Measurements from ENCODE around the gene DNAI4. TPM values are rescaled to one million over a fixed set of nuclear protein-coding genes. Genes with fewer than 3 reads are reported as not detected.

Gene DNAI4
- total RNA-seq, 6 donors from 2014 or later = 7.3 to 32.5 (median 10.3) TPM

DNA sequence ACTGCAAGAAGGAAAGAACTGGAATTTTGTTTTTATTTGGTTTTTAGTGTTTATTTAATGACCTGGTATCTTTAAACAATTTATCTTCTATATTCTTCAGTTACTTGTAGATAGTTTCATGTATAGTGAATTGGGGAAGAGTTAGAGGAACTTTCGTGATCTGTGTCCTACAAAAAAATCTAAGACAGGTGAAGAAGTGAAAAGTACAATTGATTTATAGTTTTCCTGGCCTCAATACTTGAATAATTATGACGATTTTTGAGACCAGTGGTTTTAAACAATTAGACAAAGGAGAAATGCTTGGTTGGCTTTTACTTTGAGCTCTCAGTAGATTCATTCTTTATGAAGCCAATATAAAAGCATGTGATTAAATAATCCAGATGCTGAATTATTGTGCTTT lies 7.6 kb upstream of the DNAI4 start:
- peak overlapping the region in 1 of 4 donors; percentile 98 for H3K27ac ChIP-seq

DNA sequence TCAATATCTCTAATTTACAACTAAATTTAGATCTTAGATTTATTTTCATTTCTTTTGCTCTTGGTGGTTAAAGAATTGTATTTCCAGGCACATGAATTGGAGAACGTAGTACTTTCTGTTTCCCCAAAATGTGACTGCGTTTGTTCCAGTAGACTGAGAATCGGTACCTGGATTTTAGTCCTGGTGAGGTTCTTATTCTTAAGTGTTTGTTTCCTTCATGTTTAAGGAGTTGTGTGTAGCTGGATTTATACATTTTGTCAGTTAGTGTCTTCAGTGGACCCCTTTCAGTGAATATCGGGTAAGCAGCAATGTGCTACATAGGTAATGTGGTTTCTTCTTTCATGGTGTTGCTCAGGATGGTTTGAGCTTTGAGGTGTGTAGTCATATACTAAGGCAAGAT lies 6.9 kb upstream of the DNAI4 start:
- TF ChIP-seq EP300 (IDR thresholded peaks at IDR 0.05) (no peak), POLR2AphosphoS5 (IDR thresholded peaks at IDR 0.05) (no peak), POLR2A (IDR thresholded peaks at IDR 0.05) (no peak)
- TF ChIP-seq, protein P1, sequence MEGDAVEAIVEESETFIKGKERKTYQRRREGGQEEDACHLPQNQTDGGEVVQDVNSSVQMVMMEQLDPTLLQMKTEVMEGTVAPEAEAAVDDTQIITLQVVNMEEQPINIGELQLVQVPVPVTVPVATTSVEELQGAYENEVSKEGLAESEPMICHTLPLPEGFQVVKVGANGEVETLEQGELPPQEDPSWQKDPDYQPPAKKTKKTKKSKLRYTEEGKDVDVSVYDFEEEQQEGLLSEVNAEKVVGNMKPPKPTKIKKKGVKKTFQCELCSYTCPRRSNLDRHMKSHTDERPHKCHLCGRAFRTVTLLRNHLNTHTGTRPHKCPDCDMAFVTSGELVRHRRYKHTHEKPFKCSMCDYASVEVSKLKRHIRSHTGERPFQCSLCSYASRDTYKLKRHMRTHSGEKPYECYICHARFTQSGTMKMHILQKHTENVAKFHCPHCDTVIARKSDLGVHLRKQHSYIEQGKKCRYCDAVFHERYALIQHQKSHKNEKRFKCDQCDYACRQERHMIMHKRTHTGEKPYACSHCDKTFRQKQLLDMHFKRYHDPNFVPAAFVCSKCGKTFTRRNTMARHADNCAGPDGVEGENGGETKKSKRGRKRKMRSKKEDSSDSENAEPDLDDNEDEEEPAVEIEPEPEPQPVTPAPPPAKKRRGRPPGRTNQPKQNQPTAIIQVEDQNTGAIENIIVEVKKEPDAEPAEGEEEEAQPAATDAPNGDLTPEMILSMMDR (IDR thresholded peaks at IDR 0.05) = no peak
- Histone ChIP-seq H3K9me3 (no peaks in the 10 kb centered on the region), H3K4me1 (peaks cover 31 to 61% (median 52%) of the 10 kb centered on the region in 4 donors), H3K27ac (peak overlapping the region; percentile 96 to 99 (median 98)), H3K27me3 (no peaks in the 10 kb centered on the region), H3K4me3 (peak overlapping the region in 3 of 4 donors; percentile 64 to 89 (median 72)), H3K36me3 (no peaks in the 10 kb centered on the region)
- ATAC-seq (ENCODE audit: low FRiP score in 2 of 2) (no peak), DNase-seq (no peak)
- 21% methylated on average over 4 of the region's 4 CpGs for WGBS, 2 donors

More for the DNA sequence above, 7.6 kb upstream of the DNAI4 start:
- no peaks in the 10 kb centered on the region for H3K9me3 ChIP-seq
- DNase-seq (no peak), ATAC-seq (ENCODE audit: low FRiP score in 2 of 2) (no peak)
- H3K4me3 ChIP-seq = no peak overlapping the region
- peaks cover 32 to 60% (median 53%) of the 10 kb centered on the region in 4 donors for H3K4me1 ChIP-seq
- H3K36me3 ChIP-seq = no peaks in the 10 kb centered on the region
- H3K27me3 ChIP-seq = no peaks in the 10 kb centered on the region
- 38 to 45% methylated on average over 2 of the region's 2 CpGs for WGBS, 2 donors
- TF ChIP-seq POLR2A (IDR thresholded peaks at IDR 0.05) = no peak
- no peak for TF ChIP-seq POLR2AphosphoS5 (IDR thresholded peaks at IDR 0.05)
- TF ChIP-seq, protein P1 (IDR thresholded peaks at IDR 0.05) = no peak
- no peak for TF ChIP-seq EP300 (IDR thresholded peaks at IDR 0.05)

DNA sequence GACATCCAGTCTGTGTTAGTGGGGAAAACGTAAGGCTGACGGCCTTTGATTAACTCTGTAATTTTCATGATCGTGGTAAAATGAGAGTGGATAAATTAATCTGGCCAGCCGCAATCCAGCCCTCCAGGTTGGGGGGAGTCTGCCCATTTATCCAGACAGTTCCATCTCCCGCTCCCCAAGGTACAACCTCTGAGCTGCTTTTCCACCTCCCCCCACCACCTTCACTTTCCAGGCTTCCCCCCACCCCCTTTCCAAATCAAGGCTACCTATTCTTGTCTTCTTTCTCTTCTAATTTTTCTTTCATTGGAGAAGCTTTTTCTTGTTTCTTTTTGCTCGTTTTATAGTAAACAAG lies 6.1 kb upstream of the DNAI4 start:
- peak overlapping the region; percentile 96 to 99 (median 98) for H3K27ac ChIP-seq
- peak overlapping the region; percentile 64 to 89 (median 72) for H3K4me3 ChIP-seq
- no peaks in the 10 kb centered on the region for H3K27me3 ChIP-seq
- DNase-seq = no peak
- peaks cover 39 to 63% (median 53%) of the 10 kb centered on the region in 4 donors for H3K4me1 ChIP-seq
- no peaks in the 10 kb centered on the region for H3K36me3 ChIP-seq
- TF ChIP-seq POLR2A (IDR thresholded peaks at IDR 0.05) (no peak), EP300 (IDR thresholded peaks at IDR 0.05) (no peak), POLR2AphosphoS5 (IDR thresholded peaks at IDR 0.05) (no peak)
- TF ChIP-seq, protein P1 (IDR thresholded peaks at IDR 0.05) = no peak
- 0 to 1% methylated on average over 6 of the region's 6 CpGs for WGBS, 2 donors
- ATAC-seq (ENCODE audit: low FRiP score in 2 of 2) = no peak
- no peaks in the 10 kb centered on the region for H3K9me3 ChIP-seq

DNA sequence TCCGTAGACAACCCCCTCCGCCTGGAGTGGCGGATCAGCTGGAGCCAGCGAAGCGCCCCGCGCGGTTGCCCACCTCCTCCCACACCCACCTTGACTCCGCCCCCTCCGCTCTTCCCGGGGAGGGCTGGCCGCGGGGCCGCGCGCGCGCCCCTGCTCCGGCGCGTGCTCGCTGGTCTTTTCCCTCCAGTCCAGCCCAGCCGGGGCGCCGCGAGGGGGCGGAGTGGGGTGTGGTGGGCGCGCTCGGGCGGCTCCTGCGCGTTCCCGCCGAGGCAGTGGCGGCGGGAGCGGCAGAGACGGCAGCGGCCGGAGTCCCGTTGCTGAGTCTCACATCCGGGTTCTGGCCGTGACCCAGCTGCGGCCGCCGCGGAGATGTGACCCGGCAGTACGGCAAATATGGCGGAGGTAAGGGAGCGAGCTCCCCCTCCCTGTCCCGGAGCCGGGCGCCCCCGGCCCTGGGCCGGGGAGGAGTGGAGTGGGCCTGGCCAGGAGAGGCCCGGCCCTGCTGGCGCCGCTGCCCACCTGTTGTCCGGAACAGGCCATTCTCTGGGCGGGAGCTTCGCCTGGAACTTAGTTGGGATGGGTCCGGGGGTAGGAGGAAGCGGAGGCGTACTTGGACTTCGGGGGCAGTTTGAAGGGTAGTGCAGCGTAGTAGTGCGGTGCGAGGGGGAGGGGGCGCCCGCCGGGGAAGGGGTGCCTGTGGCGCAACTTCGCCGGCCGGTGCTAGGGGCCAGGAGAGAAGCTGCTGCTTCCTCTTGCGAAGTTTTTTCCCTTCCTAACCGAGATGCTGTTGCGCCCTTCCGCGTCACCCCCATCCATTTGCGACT lies 5.6 kb upstream of the DNAI4 start:
- ATAC-seq (ENCODE audit: low FRiP score in 2 of 2) = peak; percentile 95
- H3K4me3 ChIP-seq = peak overlapping the region; percentile 64 to 89 (median 72)
- H3K4me1 ChIP-seq = peaks cover 44 to 57% (median 52%) of the 10 kb centered on the region in 4 donors
- WGBS, 2 donors = 0% methylated on average over 42 to 69 of the region's 83 CpGs
- DNase-seq = peak; percentile 97 to 99
- H3K36me3 ChIP-seq = no peaks in the 10 kb centered on the region
- H3K27ac ChIP-seq = peak overlapping the region; percentile 96 to 99 (median 98)
- TF ChIP-seq, protein P1 (IDR thresholded peaks at IDR 0.05) = peak in 5 of 6 experiments; percentile 52 to 76 (median 59)
- TF ChIP-seq EP300 (IDR thresholded peaks at IDR 0.05) (peak in 1 of 4 donors; percentile 45), POLR2AphosphoS5 (IDR thresholded peaks at IDR 0.05) (peak; percentile 65 to 88), POLR2A (IDR thresholded peaks at IDR 0.05) (peak in 3 of 4 donors; percentile 76 to 92 (median 84))
- H3K9me3 ChIP-seq = no peaks in the 10 kb centered on the region
- no peaks in the 10 kb centered on the region for H3K27me3 ChIP-seq

Measured in upper lobe of left lung (tissue), 6 donors.